Measurements from ENCODE around the gene IFNAR2.

GRCh38 chr21:33273044-33273443, 43.3 kb downstream of the IFNAR2 start:
- TF ChIP-seq, protein P1, sequence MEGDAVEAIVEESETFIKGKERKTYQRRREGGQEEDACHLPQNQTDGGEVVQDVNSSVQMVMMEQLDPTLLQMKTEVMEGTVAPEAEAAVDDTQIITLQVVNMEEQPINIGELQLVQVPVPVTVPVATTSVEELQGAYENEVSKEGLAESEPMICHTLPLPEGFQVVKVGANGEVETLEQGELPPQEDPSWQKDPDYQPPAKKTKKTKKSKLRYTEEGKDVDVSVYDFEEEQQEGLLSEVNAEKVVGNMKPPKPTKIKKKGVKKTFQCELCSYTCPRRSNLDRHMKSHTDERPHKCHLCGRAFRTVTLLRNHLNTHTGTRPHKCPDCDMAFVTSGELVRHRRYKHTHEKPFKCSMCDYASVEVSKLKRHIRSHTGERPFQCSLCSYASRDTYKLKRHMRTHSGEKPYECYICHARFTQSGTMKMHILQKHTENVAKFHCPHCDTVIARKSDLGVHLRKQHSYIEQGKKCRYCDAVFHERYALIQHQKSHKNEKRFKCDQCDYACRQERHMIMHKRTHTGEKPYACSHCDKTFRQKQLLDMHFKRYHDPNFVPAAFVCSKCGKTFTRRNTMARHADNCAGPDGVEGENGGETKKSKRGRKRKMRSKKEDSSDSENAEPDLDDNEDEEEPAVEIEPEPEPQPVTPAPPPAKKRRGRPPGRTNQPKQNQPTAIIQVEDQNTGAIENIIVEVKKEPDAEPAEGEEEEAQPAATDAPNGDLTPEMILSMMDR (IDR thresholded peaks at IDR 0.05): no peak
- no peak for TF ChIP-seq POLR2A (IDR thresholded peaks at IDR 0.05)

Measured in breast epithelium (tissue), 3 donors.